DOHH2 (cell line): ENCODE measurements around the gene COL13A1.

Experiments
- H3F3A ChIP-seq: fragments of 200-600 bp; sonication (generic), shearing (Covaris generic); 2 replicates; pipeline ENCODE4 v1.6.0; 2016; ENCODE audit warnings: antibody characterized with exemption, mild to moderate bottlenecking; ENCODE audit not compliant: control insufficient read depth, insufficient read depth
- H3K27ac ChIP-seq: fragments of 200-600 bp; sonication (generic); 2 replicates; pipeline ENCODE4 v1.5.1; 2014; ENCODE audit warnings: low read depth, mild to moderate bottlenecking, low read length, moderate library complexity
- H3K27me3 ChIP-seq: fragments of 200-600 bp; sonication (generic); 2 replicates; pipeline ENCODE4 v1.6.1; 2014; ENCODE audit warnings: mild to moderate bottlenecking, low read length, mixed read lengths; ENCODE audit not compliant: control insufficient read depth
- H3K36me3 ChIP-seq: fragments of 200-600 bp; sonication (generic); 2 replicates; pipeline ENCODE4 v1.6.1; 2014; ENCODE audit warnings: mild to moderate bottlenecking, low read length, moderate library complexity, mixed read lengths; ENCODE audit not compliant: control insufficient read depth
- H3K4me1 ChIP-seq: fragments of 200-600 bp; sonication (generic); 2 replicates; pipeline ENCODE4 v1.6.1; 2014; ENCODE audit warnings: mild to moderate bottlenecking, low read length, mixed read lengths; ENCODE audit not compliant: control insufficient read depth
- H3K4me2 ChIP-seq: fragments of 200-600 bp; sonication (generic); 2 replicates; pipeline ENCODE4 v1.6.0; 2014; ENCODE audit warnings: mild to moderate bottlenecking, low read length, moderate library complexity
- H3K4me3 ChIP-seq: fragments of 200-600 bp; sonication (generic); 2 replicates; pipeline ENCODE4 v1.5.1; 2014; ENCODE audit warnings: mild to moderate bottlenecking, low read length, mixed read lengths
- H3K79me2 ChIP-seq: fragments of 200-600 bp; sonication (generic); 2 replicates; pipeline ENCODE4 v1.6.1; 2014; ENCODE audit warnings: mild to moderate bottlenecking, low read length, mixed read lengths; ENCODE audit not compliant: control insufficient read depth
- H3K9me2 ChIP-seq: fragments of 200-600 bp; sonication (generic); replicated peaks from 2 replicates; pipeline ENCODE4 v1.6.1; 2014; ENCODE audit warnings: mild to moderate bottlenecking, low read length, mixed read lengths; ENCODE audit not compliant: control insufficient read depth
- H3K9me3 ChIP-seq: fragments of 200-600 bp; sonication (generic); 2 replicates; pipeline ENCODE4 v1.6.1; 2014; ENCODE audit warnings: antibody characterized with exemption, low read length, mixed read lengths; ENCODE audit not compliant: control insufficient read depth, insufficient read depth
- H4K20me1 ChIP-seq: fragments of 200-600 bp; sonication (generic); 2 replicates; pipeline ENCODE4 v1.6.0; 2014; ENCODE audit warnings: low read depth, mild to moderate bottlenecking, antibody characterized with exemption, low read length, moderate library complexity; ENCODE audit not compliant: control insufficient read depth, insufficient read depth
- EZH2phosphoT487 ChIP-seq: fragments of 200-600 bp; sonication (generic); IDR thresholded peaks from 2 replicates; pipeline ENCODE4 v1.6.1; 2017; ENCODE audit warnings: borderline replicate concordance, mild to moderate bottlenecking, antibody characterized with exemption, low read length, moderate library complexity, mixed read lengths
- TF ChIP-seq, protein P1 (sequence below): fragments of 200-600 bp; sonication (generic); IDR thresholded peaks from one replicate; pipeline ENCODE4 v1.5.1; 2014; ENCODE audit warnings: antibody characterized with exemption, mild to moderate bottlenecking, low read depth, low read length; ENCODE audit not compliant: poor library complexity, severe bottlenecking

The COL13A1 gene

GRCh38 chr10:69891057-69891617 lies 89.4 kb downstream of the COL13A1 start:
- H3K27me3 ChIP-seq, result no peaks in the 10 kb centered on the region
- no peaks in the 10 kb centered on the region for H3K9me2 ChIP-seq
- H3F3A ChIP-seq, result no peaks in the 10 kb centered on the region
- no peaks in the 10 kb centered on the region for H3K79me2 ChIP-seq
- H3K4me3 ChIP-seq, result no peak overlapping the region
- H4K20me1 ChIP-seq, result no peaks in the 10 kb centered on the region
- no peaks in the 10 kb centered on the region for H3K4me1 ChIP-seq
- H3K27ac ChIP-seq, result no peak overlapping the region
- no peaks in the 10 kb centered on the region for H3K36me3 ChIP-seq
- TF ChIP-seq EZH2phosphoT487, result no peak
- TF ChIP-seq, protein P1, sequence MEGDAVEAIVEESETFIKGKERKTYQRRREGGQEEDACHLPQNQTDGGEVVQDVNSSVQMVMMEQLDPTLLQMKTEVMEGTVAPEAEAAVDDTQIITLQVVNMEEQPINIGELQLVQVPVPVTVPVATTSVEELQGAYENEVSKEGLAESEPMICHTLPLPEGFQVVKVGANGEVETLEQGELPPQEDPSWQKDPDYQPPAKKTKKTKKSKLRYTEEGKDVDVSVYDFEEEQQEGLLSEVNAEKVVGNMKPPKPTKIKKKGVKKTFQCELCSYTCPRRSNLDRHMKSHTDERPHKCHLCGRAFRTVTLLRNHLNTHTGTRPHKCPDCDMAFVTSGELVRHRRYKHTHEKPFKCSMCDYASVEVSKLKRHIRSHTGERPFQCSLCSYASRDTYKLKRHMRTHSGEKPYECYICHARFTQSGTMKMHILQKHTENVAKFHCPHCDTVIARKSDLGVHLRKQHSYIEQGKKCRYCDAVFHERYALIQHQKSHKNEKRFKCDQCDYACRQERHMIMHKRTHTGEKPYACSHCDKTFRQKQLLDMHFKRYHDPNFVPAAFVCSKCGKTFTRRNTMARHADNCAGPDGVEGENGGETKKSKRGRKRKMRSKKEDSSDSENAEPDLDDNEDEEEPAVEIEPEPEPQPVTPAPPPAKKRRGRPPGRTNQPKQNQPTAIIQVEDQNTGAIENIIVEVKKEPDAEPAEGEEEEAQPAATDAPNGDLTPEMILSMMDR, result no peak
- H3K9me3 ChIP-seq, result no peaks in the 10 kb centered on the region
- H3K4me2 ChIP-seq, result no peak overlapping the region

DNA sequence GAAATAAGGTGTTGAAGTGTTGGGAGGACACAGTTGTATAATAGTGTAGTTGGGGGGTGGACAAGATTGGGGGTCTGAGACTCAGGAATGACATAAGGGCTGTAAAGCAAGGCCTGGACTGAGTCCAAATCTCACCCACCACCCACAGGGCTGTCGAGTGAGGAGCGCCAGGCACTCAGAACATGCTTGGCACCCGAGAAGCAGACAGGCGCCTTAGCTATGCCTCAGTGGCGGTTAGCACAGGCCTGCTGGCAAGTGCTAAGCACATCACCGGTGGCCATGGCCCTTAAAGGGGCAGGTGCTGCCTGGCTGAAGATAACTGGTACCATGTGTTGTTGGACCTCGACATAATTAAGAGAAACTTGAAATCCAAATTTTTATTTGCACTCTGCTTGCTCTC lies 90.7 kb downstream of the COL13A1 start:
- Histone ChIP-seq H3K27me3 (no peaks in the 10 kb centered on the region), H3K4me2 (no peak overlapping the region), H3K36me3 (no peaks in the 10 kb centered on the region), H3K4me1 (no peaks in the 10 kb centered on the region), H3K9me3 (no peaks in the 10 kb centered on the region), H3F3A (no peaks in the 10 kb centered on the region), H3K27ac (no peak overlapping the region), H3K9me2 (no peaks in the 10 kb centered on the region), H3K79me2 (no peaks in the 10 kb centered on the region), H4K20me1 (no peaks in the 10 kb centered on the region), H3K4me3 (no peak overlapping the region)
- no peak for TF ChIP-seq EZH2phosphoT487
- TF ChIP-seq, protein P1, result no peak

DNA sequence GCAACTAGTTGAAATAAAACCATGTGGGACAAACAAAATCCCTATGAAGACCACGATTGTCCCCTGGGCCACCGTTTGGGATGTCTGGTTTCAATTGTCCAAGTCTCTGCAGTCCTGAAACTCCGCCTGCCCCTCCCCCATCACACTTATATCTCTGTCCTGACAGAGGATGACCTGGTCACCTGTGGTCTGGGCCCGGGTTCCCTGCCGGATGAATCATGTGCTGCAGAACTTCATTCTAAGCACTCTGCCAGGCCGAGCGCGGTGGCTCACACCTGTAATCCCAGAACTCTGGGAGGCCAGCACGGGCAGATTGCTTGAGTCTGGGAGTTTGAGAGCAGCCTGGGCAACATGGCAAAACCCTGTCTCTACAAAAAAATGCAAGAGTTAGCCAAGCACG lies 91.1 kb downstream of the COL13A1 start:
- TF ChIP-seq, protein P1, result no peak
- no peak for TF ChIP-seq EZH2phosphoT487
- Histone ChIP-seq H3K4me2 (no peak overlapping the region), H3K9me2 (no peaks in the 10 kb centered on the region)

More for the DNA sequence above, 91.1 kb downstream of the COL13A1 start:
- Histone ChIP-seq H3K27me3 (no peaks in the 10 kb centered on the region), H4K20me1 (no peaks in the 10 kb centered on the region), H3K4me3 (no peak overlapping the region), H3K9me3 (no peaks in the 10 kb centered on the region), H3K27ac (no peak overlapping the region), H3F3A (no peaks in the 10 kb centered on the region), H3K36me3 (no peaks in the 10 kb centered on the region), H3K4me1 (no peaks in the 10 kb centered on the region), H3K79me2 (no peaks in the 10 kb centered on the region)
